Duodenal mucosa (tissue), 2 donors: ENCODE data around the gene RNF126.

Experiments used
- H3K27ac ChIP-seq: one replicate; pipeline ENCODE4 v1.7.0; 2013; ENCODE audit warnings: low read depth, low read length
- H3K27me3 ChIP-seq, 2 donors: one replicate each; pipeline ENCODE4 v1.7.0; 2013; ENCODE audit warnings: low read length in 2 of 2, control low read depth in 1 of 2; ENCODE audit not compliant: insufficient read depth in 2 of 2, control insufficient read depth in 1 of 2
- H3K36me3 ChIP-seq, 2 donors: one replicate each; pipeline ENCODE4 v1.7.0; 2013; ENCODE audit warnings: low read length in 2 of 2, control low read depth in 1 of 2; ENCODE audit not compliant: insufficient read depth in 2 of 2, control insufficient read depth in 1 of 2
- H3K4me1 ChIP-seq, 2 donors: one replicate each; pipeline ENCODE4 v1.7.0; 2013; ENCODE audit warnings: low read length in 2 of 2, control low read depth in 1 of 2; ENCODE audit not compliant: insufficient read depth in 2 of 2, control insufficient read depth in 1 of 2
- H3K4me3 ChIP-seq, 2 donors: one replicate each; pipeline ENCODE4 v1.7.0; 2013; ENCODE audit warnings: low read length in 2 of 2, low read depth in 1 of 2
- H3K9ac ChIP-seq, 2 donors: one replicate each; pipeline ENCODE4 v1.7.0; 2013; ENCODE audit warnings: low read length in 2 of 2, low read depth in 1 of 2
- H3K9me3 ChIP-seq, 2 donors: one replicate each; pipeline ENCODE4 v1.7.0; 2013; ENCODE audit warnings: low read length in 2 of 2, control low read depth in 1 of 2; ENCODE audit not compliant: control insufficient read depth in 1 of 2

RNF126 gene

DNA sequence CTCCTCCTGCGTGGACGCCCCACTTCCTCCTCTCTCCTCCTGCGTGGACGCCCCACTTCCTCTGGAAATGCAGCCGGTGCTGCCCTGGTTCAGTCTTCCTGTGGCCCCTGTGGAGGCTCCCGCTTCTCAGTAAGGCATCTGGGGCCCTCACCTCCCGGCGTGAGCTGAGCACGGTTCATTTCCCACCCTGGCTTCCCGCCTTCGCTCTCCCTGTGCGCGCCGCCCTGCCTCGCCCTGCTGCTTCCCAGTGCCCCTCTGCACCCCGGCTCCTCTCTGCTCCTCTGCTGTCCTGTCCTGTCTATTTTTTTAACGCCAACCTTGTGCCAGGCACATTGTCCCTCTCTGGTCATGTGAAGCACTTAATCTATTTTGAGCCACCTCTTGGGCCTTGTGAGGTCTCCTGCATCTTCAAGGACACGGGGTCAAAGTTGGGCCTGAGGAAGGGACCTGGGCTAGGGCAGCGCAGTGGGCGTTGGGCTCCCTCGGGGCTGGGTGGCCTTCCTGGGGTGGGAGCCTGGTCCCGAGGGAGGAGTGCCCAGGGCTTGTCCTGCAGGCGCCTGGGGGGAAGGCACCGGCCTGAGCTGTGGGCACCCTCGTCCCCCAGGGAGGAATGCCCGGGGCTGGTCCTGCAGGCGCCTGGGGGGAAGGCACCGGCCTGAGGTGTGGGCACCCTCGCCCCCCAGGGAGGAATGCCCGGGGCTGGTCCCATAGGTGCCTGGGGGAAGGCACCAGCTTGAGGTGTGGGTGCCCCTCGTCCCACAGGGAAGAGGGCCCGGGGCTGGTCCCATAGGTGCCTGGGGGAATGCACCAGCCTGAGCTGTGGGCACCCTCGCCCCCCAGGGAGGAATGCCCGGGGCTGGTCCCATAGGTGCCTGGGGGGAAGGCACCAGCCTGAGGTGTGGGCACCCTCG, 60.4 kb downstream of the RNF126 start:
- Histone ChIP-seq H3K9me3 (no peaks in the 10 kb centered on the region), H3K27me3 (no peaks in the 10 kb centered on the region), H3K4me3 (no peak overlapping the region), H3K9ac (no peak overlapping the region), H3K36me3 (no peaks in the 10 kb centered on the region), H3K27ac (no peak overlapping the region), H3K4me1 (no peaks in the 10 kb centered on the region)

DNA sequence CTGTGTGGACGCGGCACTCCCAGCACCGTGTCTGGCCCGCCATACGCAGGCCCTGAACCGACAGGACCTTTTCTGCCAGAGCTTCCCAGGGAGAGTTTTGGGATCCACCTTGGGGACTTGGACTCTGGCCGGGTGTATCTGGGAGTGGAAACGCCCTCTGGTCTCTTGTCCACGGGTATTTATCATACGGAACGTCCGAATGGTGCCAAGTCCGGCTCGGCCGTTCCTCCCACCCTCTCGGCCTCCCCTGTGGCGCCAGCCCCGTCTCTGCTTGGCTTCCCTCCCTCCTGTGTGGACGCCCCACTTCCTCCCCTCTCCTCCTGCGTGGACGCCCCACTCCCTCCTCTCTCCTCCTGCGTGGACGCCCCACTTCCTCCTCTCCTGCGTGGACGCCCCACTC, 61.2 kb downstream of the RNF126 start:
- H3K4me1 ChIP-seq = no peaks in the 10 kb centered on the region
- no peak overlapping the region for H3K4me3 ChIP-seq
- no peaks in the 10 kb centered on the region for H3K36me3 ChIP-seq
- H3K9ac ChIP-seq = no peak overlapping the region
- no peaks in the 10 kb centered on the region for H3K9me3 ChIP-seq
- H3K27me3 ChIP-seq = no peaks in the 10 kb centered on the region
- no peak overlapping the region for H3K27ac ChIP-seq

DNA sequence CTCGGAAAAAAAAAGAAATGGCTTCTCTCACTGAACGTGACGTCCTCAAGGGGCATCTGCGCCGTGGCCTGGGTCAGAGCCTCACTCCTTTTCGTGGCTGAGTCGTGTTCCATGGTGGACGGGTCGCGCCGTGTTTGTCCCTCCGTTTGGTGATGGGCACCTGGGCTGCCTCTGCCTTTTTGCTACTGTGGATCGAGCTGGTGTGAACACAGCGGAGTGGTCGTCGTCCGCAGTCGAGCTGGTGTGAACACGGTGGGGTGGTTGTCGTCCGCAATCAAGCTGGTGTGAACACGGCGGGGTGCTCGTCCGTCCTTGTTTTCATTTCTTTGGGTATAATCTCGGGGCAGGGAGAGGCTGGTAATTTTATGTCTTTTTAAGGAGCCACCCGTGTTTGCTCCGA, 61.7 kb downstream of the RNF126 start:
- H3K36me3 ChIP-seq = no peaks in the 10 kb centered on the region
- H3K9ac ChIP-seq = no peak overlapping the region
- H3K4me1 ChIP-seq = no peaks in the 10 kb centered on the region
- no peaks in the 10 kb centered on the region for H3K9me3 ChIP-seq
- H3K27me3 ChIP-seq = no peaks in the 10 kb centered on the region
- H3K4me3 ChIP-seq = no peak overlapping the region
- H3K27ac ChIP-seq = no peak overlapping the region
